ENCODE data around the gene OR6P1. TPM values are rescaled to one million over a fixed set of nuclear protein-coding genes. Genes with fewer than 3 reads are reported as not detected.

Gene OR6P1
- total RNA-seq, 1 donor from 2014 or later = not detected

DNA sequence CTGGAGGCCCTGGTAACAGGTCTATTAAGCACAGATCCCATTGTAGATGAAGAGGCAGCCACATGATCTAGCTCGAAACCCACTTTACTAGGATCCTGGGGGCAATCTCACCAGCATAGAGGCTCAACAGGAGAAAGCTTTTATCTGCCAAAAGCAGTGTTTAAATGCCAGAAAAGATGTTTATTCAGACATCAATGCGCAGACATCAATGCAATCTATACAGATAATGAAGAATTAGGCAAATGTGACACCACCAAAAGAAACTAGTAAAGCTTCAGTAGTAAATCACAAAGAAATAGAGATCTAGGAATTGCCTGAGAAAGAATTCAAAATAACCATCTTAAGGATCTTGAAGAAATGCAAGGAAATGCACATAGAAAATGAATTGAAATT is 48.7 kb downstream of the OR6P1 start:
- no peaks in the 10 kb centered on the region for H3K4me1 ChIP-seq
- H3K4me3 ChIP-seq = no peak overlapping the region
- no peak for DNase-seq (ENCODE audit: extremely low spot score in 2 of 2)
- TF ChIP-seq POLR2AphosphoS5 (IDR thresholded peaks at IDR 0.05; ENCODE audit: insufficient read depth in 1 of 2, low read depth in 1 of 2) (no peak), CTCF (IDR thresholded peaks at IDR 0.05) (no peak), POLR2A (IDR thresholded peaks at IDR 0.05) (no peak)
- no peaks in the 10 kb centered on the region for H3K27me3 ChIP-seq
- intact Hi-C loops (cut with DNase I) = no loop called here
- no peaks in the 10 kb centered on the region for H3K36me3 ChIP-seq
- no peak overlapping the region for H3K27ac ChIP-seq
- H3K9me3 ChIP-seq = no peaks in the 10 kb centered on the region

GRCh38 chr1:158520955-158521665 is 49.3 kb downstream of the OR6P1 start:
- Histone ChIP-seq H3K27ac (no peak overlapping the region), H3K4me3 (no peak overlapping the region), H3K9me3 (no peaks in the 10 kb centered on the region), H3K36me3 (no peaks in the 10 kb centered on the region), H3K4me1 (no peaks in the 10 kb centered on the region), H3K27me3 (no peaks in the 10 kb centered on the region)
- TF ChIP-seq CTCF (IDR thresholded peaks at IDR 0.05) (no peak), POLR2AphosphoS5 (IDR thresholded peaks at IDR 0.05; ENCODE audit: insufficient read depth in 1 of 2, low read depth in 1 of 2) (no peak), POLR2A (IDR thresholded peaks at IDR 0.05) (no peak)
- no peak for DNase-seq (ENCODE audit: extremely low spot score in 2 of 2)
- intact Hi-C loops (cut with DNase I) = no loop called here

GRCh38 chr1:158520021-158520420 is 50.4 kb downstream of the OR6P1 start:
- no peak for DNase-seq (ENCODE audit: extremely low spot score in 2 of 2)
- no peaks in the 10 kb centered on the region for H3K4me1 ChIP-seq
- no peak overlapping the region for H3K27ac ChIP-seq
- TF ChIP-seq CTCF (IDR thresholded peaks at IDR 0.05) = no peak
- no peak for TF ChIP-seq POLR2AphosphoS5 (IDR thresholded peaks at IDR 0.05; ENCODE audit: insufficient read depth in 1 of 2, low read depth in 1 of 2)
- no peak for TF ChIP-seq POLR2A (IDR thresholded peaks at IDR 0.05)
- intact Hi-C loops (cut with DNase I) = no loop called here
- no peak overlapping the region for H3K4me3 ChIP-seq
- H3K9me3 ChIP-seq = no peaks in the 10 kb centered on the region
- H3K36me3 ChIP-seq = no peaks in the 10 kb centered on the region
- no peaks in the 10 kb centered on the region for H3K27me3 ChIP-seq

GRCh38 chr1:158516966-158517365 is 53.4 kb downstream of the OR6P1 start:
- TF ChIP-seq POLR2AphosphoS5 (IDR thresholded peaks at IDR 0.05; ENCODE audit: insufficient read depth in 1 of 2, low read depth in 1 of 2) = no peak
- no peak for TF ChIP-seq POLR2A (IDR thresholded peaks at IDR 0.05)
- TF ChIP-seq CTCF (IDR thresholded peaks at IDR 0.05) = no peak

More at GRCh38 chr1:158516966-158517365, 53.4 kb downstream of the OR6P1 start:
- intact Hi-C loops (cut with DNase I) = no loop called here
- no peak overlapping the region for H3K27ac ChIP-seq
- H3K36me3 ChIP-seq = no peaks in the 10 kb centered on the region
- no peaks in the 10 kb centered on the region for H3K9me3 ChIP-seq
- no peak for DNase-seq (ENCODE audit: extremely low spot score in 2 of 2)
- H3K4me1 ChIP-seq = no peaks in the 10 kb centered on the region
- H3K27me3 ChIP-seq = no peaks in the 10 kb centered on the region
- no peak overlapping the region for H3K4me3 ChIP-seq

Other genes with a start within 250 kb of the OR6P1 start
- gene CD1B, start 239.0 kb downstream of the OR6P1 start, total RNA-seq = not detected
- gene CD1E, start 216.7 kb downstream of the OR6P1 start, total RNA-seq = 2.5 TPM
- gene OR10T2, start 171.1 kb downstream of the OR6P1 start, total RNA-seq = not detected
- not detected for gene OR10K2, start 144.3 kb downstream of the OR6P1 start, total RNA-seq
- not detected for gene OR10K1, start 108.7 kb downstream of the OR6P1 start, total RNA-seq
- not detected for gene OR10R2, start 98.4 kb downstream of the OR6P1 start, total RNA-seq
- gene OR6Y1, start 16.2 kb downstream of the OR6P1 start, total RNA-seq = not detected
- gene OR10X1, start 9.3 kb upstream of the OR6P1 start, total RNA-seq = not detected
- gene OR10Z1, start 34.7 kb upstream of the OR6P1 start, total RNA-seq = not detected
- gene SPTA1, start 116.1 kb upstream of the OR6P1 start, total RNA-seq = 0.25 TPM
- gene OR6K2, start 130.1 kb upstream of the OR6P1 start, total RNA-seq = not detected
- not detected for gene OR6K3, start 150.1 kb upstream of the OR6P1 start, total RNA-seq
- gene OR6K6, start 184.1 kb upstream of the OR6P1 start, total RNA-seq = not detected
- not detected for gene OR6N1, start 201.6 kb upstream of the OR6P1 start, total RNA-seq
- not detected for gene OR6N2, start 210.6 kb upstream of the OR6P1 start, total RNA-seq